GM23248 (cell line): ENCODE results near the gene AP2A2. TPM values are rescaled to one million over a fixed set of nuclear protein-coding genes. Genes with fewer than 3 reads are reported as not detected.

Experiments
- DNase-seq: peaks from one replicate; pipeline ENCODE4 v3.0.0-alpha.2; 2015
- H2AFZ ChIP-seq: fragments of 200-600 bp; sonication (generic); 2 replicates; pipeline ENCODE4 v1.6.1; 2016; ENCODE audit warnings: antibody characterized with exemption
- H3F3A ChIP-seq: fragments of 200-600 bp; sonication (generic); 2 replicates; pipeline ENCODE4 v1.6.1; 2016; ENCODE audit warnings: mild to moderate bottlenecking, antibody characterized with exemption, mixed run types; ENCODE audit not compliant: insufficient read depth
- H3K27ac ChIP-seq: fragments of 200-600 bp; sonication (generic); 2 replicates; pipeline ENCODE4 v1.5.1; 2016; ENCODE audit warnings: mild to moderate bottlenecking
- H3K27me3 ChIP-seq: fragments of 200-600 bp; sonication (generic); replicated peaks from 2 replicates; pipeline ENCODE4 v1.6.1; 2016; ENCODE audit warnings: mild to moderate bottlenecking; ENCODE audit not compliant: insufficient read depth
- H3K36me3 ChIP-seq: fragments of 200-600 bp; sonication (generic); 2 replicates; pipeline ENCODE4 v1.6.1; 2016; ENCODE audit warnings: low read depth, mild to moderate bottlenecking
- H3K4me1 ChIP-seq: fragments of 200-600 bp; sonication (generic); 2 replicates; pipeline ENCODE4 v1.6.1; 2016; ENCODE audit warnings: mild to moderate bottlenecking; ENCODE audit not compliant: insufficient read depth
- H3K4me2 ChIP-seq: fragments of 200-600 bp; sonication (generic); one replicate; pipeline ENCODE4 v1.6.1; 2016; ENCODE audit warnings: mild to moderate bottlenecking; ENCODE audit not compliant: unreplicated experiment
- H3K4me3 ChIP-seq: fragments of 200-600 bp; sonication (generic); 2 replicates; pipeline ENCODE4 v1.5.1; 2016; ENCODE audit warnings: mild to moderate bottlenecking
- H3K79me2 ChIP-seq: fragments of 200-600 bp; sonication (generic); 2 replicates; pipeline ENCODE4 v1.6.1; 2016; ENCODE audit warnings: mild to moderate bottlenecking; ENCODE audit not compliant: insufficient read depth
- H3K9ac ChIP-seq: fragments of 200-600 bp; sonication (generic); 2 replicates; pipeline ENCODE4 v1.6.1; 2016; ENCODE audit warnings: mild to moderate bottlenecking
- H3K9me2 ChIP-seq: fragments of 200-600 bp; sonication (generic); 2 replicates; pipeline ENCODE4 v1.6.1; 2016; ENCODE audit warnings: mixed run types, mild to moderate bottlenecking, moderate library complexity; ENCODE audit not compliant: insufficient read depth
- H3K9me3 ChIP-seq: fragments of 200-600 bp; sonication (generic); one replicate; pipeline ENCODE4 v1.6.1; 2017; ENCODE audit warnings: low read depth
- H4K20me1 ChIP-seq: fragments of 200-600 bp; sonication (generic); 2 replicates; pipeline ENCODE4 v1.6.0; 2016; ENCODE audit not compliant: insufficient read depth
- EZH2 ChIP-seq: fragments of 200-600 bp; sonication (generic); IDR thresholded peaks from 2 replicates; pipeline ENCODE4 v1.6.1; 2018; ENCODE audit warnings: antibody characterized with exemption, mild to moderate bottlenecking; ENCODE audit not compliant: insufficient read depth, poor library complexity, severe bottlenecking
- EZH2phosphoT487 ChIP-seq: fragments of 200-600 bp; sonication (generic); IDR thresholded peaks from 2 replicates; pipeline ENCODE4 v1.6.1; 2018; ENCODE audit warnings: antibody characterized with exemption, moderate library complexity, mild to moderate bottlenecking, low read depth; ENCODE audit not compliant: insufficient read depth
- WGBS, 2 experiments: methylation state at CpG; one replicate each; pipeline ENCODE4 v1.1.6; 2015 to 2017; ENCODE audit warnings: low lambda C conversion rate in 2 of 2, low coverage in 1 of 2; ENCODE audit errors: missing lambda C conversion rate in 2 of 2; 5-methylcytosine and 5-hydroxymethylcytosine counted together
- in situ Hi-C: fragments of 300-500 bp; cut with MboI; formaldehyde crosslinking; loops from 2 replicates; pipeline ENCODE4 v1.15.0; 2020
- polyA plus RNA-seq: library from polyadenylated mRNA; unstranded; fragments of >200 nt; fragmentation: Nextera tagmentation; extraction: Ambion mirVana; gene quantifications from 2 replicates; pipeline ENCODE4 v1.2.1, GENCODE V29; 2016
- total RNA-seq: library from RNA; depleted of rRNA; stranded (reverse); fragments of >200 nt; shearing (Covaris generic); gene quantifications from 2 replicates; pipeline ENCODE4 v1.2.3, GENCODE V29; 2014

AP2A2 gene
- total and polyA plus RNA-seq, 2 experiments from 2014 or later: 31.1 to 38.3 TPM

GRCh38 chr11:1049911-1050580, 124.4 kb downstream of the AP2A2 start:
- Histone ChIP-seq H3K4me3 (no peak overlapping the region), H3K36me3 (no peaks in the 10 kb centered on the region), H3K9ac (no peak overlapping the region), H3K9me3 (no peaks in the 10 kb centered on the region), H3F3A (no peaks in the 10 kb centered on the region), H3K9me2 (no peaks in the 10 kb centered on the region), H3K4me2 (no peak overlapping the region), H3K4me1 (no peaks in the 10 kb centered on the region), H3K79me2 (no peaks in the 10 kb centered on the region), H4K20me1 (no peaks in the 10 kb centered on the region), H3K27ac (no peak overlapping the region), H2AFZ (no peak overlapping the region), H3K27me3 (peaks cover 31% of the 10 kb centered on the region)
- in situ Hi-C loops: loop anchor here (10.0 kb wide), 1 partner anchor 145 kb away; no protein-coding TSS in a partner anchor
- 68 to 73% methylated on average over 17 to 18 of the region's 18 CpGs for WGBS, 2 experiments
- no peak for TF ChIP-seq EZH2phosphoT487
- TF ChIP-seq EZH2: no peak
- no peak for DNase-seq

DNA sequence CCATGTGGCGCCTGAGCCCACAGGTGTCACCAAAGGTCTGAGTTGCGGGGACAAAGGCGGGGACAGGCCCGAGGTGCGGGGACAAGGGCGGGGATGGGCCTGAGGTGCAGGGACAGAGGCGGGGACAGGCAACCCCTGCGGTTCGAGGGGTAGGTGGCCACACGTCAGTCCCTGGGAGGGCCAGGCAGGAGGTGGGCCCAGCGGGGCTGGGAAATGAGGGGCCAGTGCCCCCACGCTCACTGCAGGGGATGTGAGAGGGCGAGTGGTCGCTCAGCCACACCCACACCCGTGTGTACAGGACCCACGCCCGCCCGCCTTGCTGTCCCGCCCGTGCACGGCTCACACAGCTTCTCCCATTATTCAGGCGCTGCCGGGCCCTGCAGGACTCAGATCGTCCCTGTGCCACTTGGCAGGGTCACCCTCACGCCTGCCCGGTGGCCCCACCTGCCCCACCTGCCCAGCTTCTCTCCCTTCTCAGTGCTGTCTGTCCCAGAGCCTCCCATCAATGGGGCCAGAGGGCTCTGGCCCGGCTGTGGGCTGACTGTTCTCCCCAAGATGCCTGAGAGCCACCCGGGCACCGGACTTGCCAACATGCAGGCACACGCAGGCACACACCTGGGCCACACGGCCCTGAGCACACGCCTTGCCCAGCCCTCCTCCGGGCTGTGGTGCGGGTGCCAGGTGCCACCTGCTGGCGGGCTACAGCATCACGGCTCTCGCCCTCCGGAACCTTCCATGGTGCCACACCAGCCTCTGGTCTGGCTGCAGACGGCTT, 125.1 kb downstream of the AP2A2 start:
- in situ Hi-C loops: loop anchor here (10.0 kb wide), 1 partner anchor 146 kb away; no protein-coding TSS in a partner anchor
- Histone ChIP-seq H3K79me2 (no peaks in the 10 kb centered on the region), H3F3A (no peaks in the 10 kb centered on the region), H3K27ac (no peak overlapping the region), H3K4me3 (no peak overlapping the region), H3K27me3 (peaks cover 28% of the 10 kb centered on the region), H3K9me2 (no peaks in the 10 kb centered on the region), H3K36me3 (no peaks in the 10 kb centered on the region), H4K20me1 (no peaks in the 10 kb centered on the region), H3K9me3 (no peaks in the 10 kb centered on the region), H3K4me2 (no peak overlapping the region), H3K9ac (no peak overlapping the region), H3K4me1 (no peaks in the 10 kb centered on the region), H2AFZ (no peak overlapping the region)
- TF ChIP-seq EZH2 (no peak), EZH2phosphoT487 (no peak)
- peak; percentile 81 for DNase-seq
- 28 to 29% methylated on average over 33 of the region's 39 CpGs for WGBS, 2 experiments

DNA sequence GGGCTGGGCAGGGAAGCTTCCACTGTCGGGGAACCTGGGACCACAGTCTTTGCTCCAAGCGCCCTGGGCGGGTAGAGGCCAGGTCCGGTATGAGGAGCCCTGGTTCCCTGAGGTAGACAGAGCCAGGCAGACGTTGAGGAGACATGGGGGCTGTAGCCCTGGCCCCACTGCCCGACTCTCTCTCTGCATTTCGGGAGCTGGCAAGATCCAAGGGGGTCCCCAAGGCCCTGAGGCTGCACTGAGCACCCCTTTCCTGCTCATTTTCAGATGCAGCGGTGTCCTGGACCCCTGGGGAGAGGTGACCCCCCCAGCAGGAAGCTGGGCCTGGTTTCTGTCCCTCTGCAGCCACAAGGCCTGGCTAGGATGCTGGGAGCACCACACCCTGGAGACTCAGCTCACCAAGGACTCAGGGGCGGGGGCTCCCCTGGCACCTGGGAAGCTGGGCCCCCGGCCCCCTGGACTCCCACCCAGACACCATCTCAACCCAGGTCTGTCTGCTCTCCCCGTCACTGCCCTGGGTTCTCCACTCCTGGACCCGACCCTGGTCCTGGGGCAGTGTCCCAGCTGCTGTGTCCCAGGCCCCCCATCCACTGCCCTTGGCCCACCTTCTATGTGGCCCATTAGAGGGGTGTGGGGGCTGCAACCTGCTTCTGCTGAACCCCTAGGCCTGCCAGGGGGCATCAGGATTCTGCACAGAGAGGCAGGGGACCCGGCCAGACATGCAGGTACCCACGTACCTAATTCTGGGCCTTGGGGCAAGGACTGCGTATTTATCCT, 125.9 kb downstream of the AP2A2 start:
- Histone ChIP-seq H3K36me3 (no peaks in the 10 kb centered on the region), H3K9me2 (no peaks in the 10 kb centered on the region), H3F3A (no peaks in the 10 kb centered on the region), H3K4me3 (no peak overlapping the region), H3K27ac (no peak overlapping the region), H3K9ac (no peak overlapping the region), H3K27me3 (peaks cover 28% of the 10 kb centered on the region), H4K20me1 (no peaks in the 10 kb centered on the region), H3K79me2 (no peaks in the 10 kb centered on the region), H3K4me1 (no peaks in the 10 kb centered on the region), H2AFZ (no peak overlapping the region), H3K4me2 (no peak overlapping the region), H3K9me3 (no peaks in the 10 kb centered on the region)
- 46 to 53% methylated on average over 14 of the region's 15 CpGs for WGBS, 2 experiments
- no peak for DNase-seq
- in situ Hi-C loops: loop anchor here (10.0 kb wide), 1 partner anchor 147 kb away; no protein-coding TSS in a partner anchor
- TF ChIP-seq EZH2phosphoT487: no peak
- TF ChIP-seq EZH2: no peak
